Activated naive CD4-positive, alpha-beta T cell treated with anti-CD3 and anti-CD28 coated beads, Interleukin-2, amount 10 ng/mL, durations not matched to agents 7 days and 5 days (primary cell): ENCODE data around the gene NALF2.

Source experiments
- CTCF ChIA-PET: fragments of 350-600 bp; sonication (Branson Sonifier 250); formaldehyde crosslinking; loops from one replicate; lab custom pipeline; 2021; ENCODE audit warnings: antibody characterized with exemption; lab: Charles Lee
- DNase-seq: peaks from one replicate; pipeline ENCODE4 v3.0.0-alpha.2; 2020
- H3K27ac Mint-ChIP-seq: one replicate; pipeline ENCODE4 v1.8.0; 2021; ENCODE audit warnings: mild to moderate bottlenecking, moderate library complexity, mixed read lengths
- H3K27me3 Mint-ChIP-seq: one replicate; pipeline ENCODE4 v1.8.0; 2021; ENCODE audit warnings: mild to moderate bottlenecking, mixed read lengths
- H3K36me3 Mint-ChIP-seq: one replicate; pipeline ENCODE4 v1.8.0; 2021; ENCODE audit warnings: mixed read lengths
- H3K4me1 Mint-ChIP-seq: one replicate; pipeline ENCODE4 v1.8.0; 2021; ENCODE audit warnings: mixed read lengths
- H3K4me3 Mint-ChIP-seq: one replicate; pipeline ENCODE4 v1.8.0; 2021; ENCODE audit warnings: mild to moderate bottlenecking, moderate library complexity, mixed read lengths
- H3K9me3 Mint-ChIP-seq: one replicate; pipeline ENCODE4 v1.8.0; 2021; ENCODE audit warnings: mixed read lengths

NALF2 gene

DNA sequence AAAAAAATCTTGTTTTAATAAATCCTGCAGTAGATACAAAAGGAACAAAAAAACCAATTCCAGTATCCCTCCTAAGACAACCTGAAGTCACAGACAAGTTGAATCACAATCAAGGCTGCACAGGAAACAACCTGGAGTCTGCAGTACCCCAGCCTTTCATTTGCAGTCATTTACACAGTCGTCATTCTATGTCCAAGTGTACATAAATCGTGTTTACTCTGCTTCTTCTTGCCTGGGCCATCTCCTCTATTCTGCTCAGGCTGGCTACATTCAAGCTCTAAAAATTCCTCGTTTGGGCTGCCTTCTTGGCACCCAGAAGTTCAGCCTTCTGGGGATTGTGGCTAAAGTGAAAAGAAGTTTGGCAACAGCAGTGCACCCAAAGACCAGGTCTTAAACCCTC, 37.8 kb downstream of the NALF2 start:
- H3K27ac Mint-ChIP-seq: no peak overlapping the region
- CTCF ChIA-PET: interaction anchor here (1.5 kb wide), 1 partner anchor 488 kb away, joined by 7 read pairs; no protein-coding TSS in a partner anchor
- peaks cover 1% of the 10 kb centered on the region for H3K36me3 Mint-ChIP-seq

DNA sequence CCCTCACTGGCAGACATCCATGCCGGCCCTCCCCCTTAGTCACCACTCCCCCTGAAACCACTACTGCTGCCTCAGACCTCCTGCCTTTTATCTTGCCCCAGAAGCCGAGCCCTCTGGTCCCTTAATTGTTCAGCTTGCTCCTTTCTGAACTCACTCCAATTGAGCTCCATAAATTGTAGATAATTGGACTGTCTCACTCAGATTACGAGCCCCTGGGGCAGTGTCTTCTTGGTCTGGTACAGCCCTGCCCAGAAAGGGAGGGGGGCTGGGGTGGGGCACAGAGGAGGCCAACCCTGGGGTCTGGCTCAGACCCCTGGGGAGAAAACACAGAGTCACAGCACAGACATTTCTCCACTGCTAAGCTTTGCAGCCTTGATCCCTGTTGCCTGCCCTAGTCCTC, 39.4 kb downstream of the NALF2 start:
- no peak for DNase-seq
- Mint-ChIP-seq H3K9me3 (peaks cover 7% of the 10 kb centered on the region), H3K4me3 (no peak overlapping the region), H3K27me3 (peaks cover under 1% of the 10 kb centered on the region), H3K36me3 (peaks cover 1% of the 10 kb centered on the region), H3K27ac (no peak overlapping the region), H3K4me1 (peaks cover 16% of the 10 kb centered on the region)
- CTCF ChIA-PET: interaction anchor here (1.4 kb wide), 1 partner anchor 494 kb away, joined by 3 read pairs; no protein-coding TSS in a partner anchor

More for the DNA sequence above, 37.8 kb downstream of the NALF2 start:
- Mint-ChIP-seq H3K9me3 (peaks cover 4% of the 10 kb centered on the region), H3K27me3 (peaks cover 9% of the 10 kb centered on the region), H3K4me1 (peaks cover 21% of the 10 kb centered on the region), H3K4me3 (no peak overlapping the region)
- DNase-seq: no peak

DNA sequence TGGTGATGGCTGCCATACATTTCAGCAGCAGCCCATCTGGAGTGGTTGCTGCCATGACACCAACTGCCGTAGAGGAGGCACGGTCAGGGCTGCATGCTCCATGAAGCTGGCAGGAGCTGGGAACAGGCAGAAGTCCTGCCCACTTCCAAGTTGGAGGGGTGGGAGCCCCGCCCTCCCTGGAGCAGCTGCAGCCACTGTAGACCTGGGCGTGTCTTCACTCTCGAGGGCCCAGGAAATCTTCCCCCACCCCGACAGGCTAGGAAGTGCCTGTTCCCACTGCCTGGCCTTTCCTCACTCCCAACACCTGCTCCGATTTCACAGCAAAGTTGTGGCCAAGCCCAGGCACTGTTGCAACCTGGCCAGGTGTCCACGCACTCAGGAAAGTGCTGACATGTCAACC, 42.3 kb downstream of the NALF2 start:
- Mint-ChIP-seq H3K27ac (no peak overlapping the region), H3K27me3 (no peaks in the 10 kb centered on the region), H3K9me3 (peaks cover 7% of the 10 kb centered on the region), H3K4me3 (no peak overlapping the region), H3K4me1 (no peaks in the 10 kb centered on the region), H3K36me3 (no peaks in the 10 kb centered on the region)
- no peak for DNase-seq
- CTCF ChIA-PET: interaction anchor here (1.2 kb wide), 1 partner anchor 72 kb away, joined by 3 read pairs; no protein-coding TSS in a partner anchor

DNA sequence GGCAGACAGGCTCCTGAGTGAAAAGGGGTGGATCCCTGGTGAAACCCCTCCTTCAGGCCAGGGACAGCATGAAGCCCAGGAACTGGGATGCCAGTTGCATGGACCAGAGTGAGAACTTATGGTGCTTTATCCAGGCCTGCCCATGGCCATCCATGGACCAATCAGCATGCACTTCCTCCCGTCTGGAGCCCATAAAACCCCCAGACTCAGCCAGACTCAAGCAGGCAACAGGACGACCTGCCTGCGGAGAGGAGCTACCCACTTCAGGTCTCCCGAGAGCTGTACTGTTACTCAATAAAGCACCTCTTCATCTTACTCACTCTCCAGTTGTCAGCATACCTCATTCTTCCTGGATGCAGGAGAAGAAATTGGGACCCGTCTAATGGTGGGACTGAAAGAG, 42.9 kb downstream of the NALF2 start:
- no peak for DNase-seq
- H3K27ac Mint-ChIP-seq: no peak overlapping the region
- H3K27me3 Mint-ChIP-seq: no peaks in the 10 kb centered on the region
- no peaks in the 10 kb centered on the region for H3K4me1 Mint-ChIP-seq
- H3K36me3 Mint-ChIP-seq: no peaks in the 10 kb centered on the region
- peaks cover 7% of the 10 kb centered on the region for H3K9me3 Mint-ChIP-seq
- CTCF ChIA-PET: interaction anchor here (1.2 kb wide), 1 partner anchor 71 kb away, joined by 3 read pairs; no protein-coding TSS in a partner anchor
- H3K4me3 Mint-ChIP-seq: no peak overlapping the region

DNA sequence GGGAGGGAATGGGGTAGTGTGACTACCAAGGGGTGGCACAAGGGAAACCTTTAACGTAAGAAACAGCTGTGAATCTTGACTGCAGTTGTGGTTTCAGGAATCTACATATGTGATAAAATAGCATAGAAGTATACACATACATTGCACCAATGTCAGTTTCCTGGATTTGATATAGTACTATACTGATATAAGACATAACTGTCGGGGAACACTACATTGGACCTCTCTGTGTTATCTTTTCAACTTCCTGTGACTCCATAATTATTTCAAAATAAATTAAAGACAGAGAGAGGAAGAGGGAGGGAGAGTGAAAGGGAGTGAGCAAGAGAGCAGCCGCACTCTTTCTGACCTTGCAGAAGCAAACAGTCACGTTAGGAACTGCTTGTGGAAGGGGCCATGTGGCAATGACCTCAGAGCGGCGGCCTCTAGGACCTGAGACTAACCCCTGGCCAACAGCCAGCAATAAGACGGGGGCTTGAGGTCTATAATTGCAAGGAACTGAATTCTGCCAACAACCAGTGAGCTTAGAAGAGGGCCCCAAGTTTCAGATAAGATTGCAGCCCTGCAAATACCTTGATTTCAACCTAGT, 47.4 kb downstream of the NALF2 start:
- Mint-ChIP-seq H3K27me3 (peaks cover 4% of the 10 kb centered on the region), H3K36me3 (no peaks in the 10 kb centered on the region), H3K9me3 (peaks cover 3% of the 10 kb centered on the region), H3K4me1 (no peaks in the 10 kb centered on the region), H3K27ac (no peak overlapping the region), H3K4me3 (no peak overlapping the region)
- DNase-seq: no peak
- CTCF ChIA-PET: interaction anchor here (0.7 kb wide), 1 partner anchor 261 kb away, joined by 3 read pairs; no protein-coding TSS in a partner anchor

DNA sequence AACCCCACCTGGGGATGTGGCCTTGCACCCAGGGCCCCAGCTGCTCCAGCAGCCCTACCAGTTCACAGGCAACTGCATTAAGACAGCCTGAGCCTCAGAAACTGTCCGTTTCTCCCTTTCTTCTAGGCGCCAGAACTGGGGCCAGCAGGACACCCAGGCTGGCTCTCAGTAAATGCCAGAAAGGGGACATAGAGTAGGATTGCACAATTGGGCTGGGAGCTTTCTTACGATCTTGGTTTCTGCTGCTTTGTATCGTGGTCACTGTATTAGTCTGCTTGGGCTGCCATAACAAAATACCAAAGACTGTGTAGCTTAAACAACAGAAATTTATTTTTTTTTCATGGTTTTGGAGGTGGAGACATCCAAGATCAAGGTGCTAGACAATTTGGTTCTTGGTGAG, 48.4 kb downstream of the NALF2 start:
- Mint-ChIP-seq H3K4me3 (no peak overlapping the region), H3K27me3 (peaks cover 4% of the 10 kb centered on the region), H3K36me3 (no peaks in the 10 kb centered on the region), H3K9me3 (peaks cover 3% of the 10 kb centered on the region), H3K27ac (no peak overlapping the region), H3K4me1 (no peaks in the 10 kb centered on the region)
- DNase-seq: no peak
- CTCF ChIA-PET: interaction anchor here (3.3 kb wide), 1 partner anchor 15 kb away, joined by 11 read pairs; no protein-coding TSS in a partner anchor
